ENCODE results near the gene GPR17.

The GPR17 gene

DNA sequence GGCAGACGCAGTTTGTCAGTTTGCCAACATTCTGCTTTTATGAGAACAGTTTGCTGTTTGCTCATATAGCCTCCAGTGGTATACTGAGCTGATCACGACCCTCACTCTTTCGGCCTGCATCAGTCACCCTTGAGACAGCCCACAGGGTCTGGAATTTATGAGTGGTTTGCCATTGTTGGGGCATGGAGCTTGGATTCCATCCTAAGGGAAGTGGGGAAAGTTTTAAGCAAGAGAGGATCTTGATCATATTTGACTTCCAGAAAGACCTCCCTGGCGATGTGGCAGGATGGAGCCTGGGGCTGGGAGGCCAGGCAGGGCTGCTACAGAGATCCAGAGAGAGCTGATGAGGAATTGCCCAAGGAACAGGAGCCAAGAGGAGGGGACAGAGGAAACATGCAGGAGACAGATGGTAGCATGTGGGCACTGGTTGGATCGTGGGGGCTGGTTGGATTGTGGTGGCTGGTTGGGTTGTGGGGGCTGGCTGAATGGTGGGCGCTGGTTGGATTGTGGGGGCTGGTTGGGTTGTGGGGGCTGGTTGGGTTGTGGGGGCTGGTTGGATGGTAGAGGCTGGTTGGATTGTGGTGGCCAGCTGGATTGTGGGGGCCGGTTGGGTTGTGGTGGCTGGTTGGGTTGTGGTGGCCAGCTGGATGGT lies 27.3 kb upstream of the GPR17 start:
- Histone ChIP-seq H3K36me3 (peaks cover 12% of the 10 kb centered on the region), H3K9me3 (no peaks in the 10 kb centered on the region), H3K4me3 (ENCODE audit: low read depth in 1 of 2, low read length in 1 of 2) (no peak overlapping the region), H3K27ac (no peak overlapping the region), H3K4me1 (ENCODE audit: control insufficient read depth in 1 of 2, insufficient read depth in 1 of 2, low read depth in 1 of 2, low read length in 1 of 2) (no peaks in the 10 kb centered on the region), H3K27me3 (no peaks in the 10 kb centered on the region)
- TF ChIP-seq, protein P1, sequence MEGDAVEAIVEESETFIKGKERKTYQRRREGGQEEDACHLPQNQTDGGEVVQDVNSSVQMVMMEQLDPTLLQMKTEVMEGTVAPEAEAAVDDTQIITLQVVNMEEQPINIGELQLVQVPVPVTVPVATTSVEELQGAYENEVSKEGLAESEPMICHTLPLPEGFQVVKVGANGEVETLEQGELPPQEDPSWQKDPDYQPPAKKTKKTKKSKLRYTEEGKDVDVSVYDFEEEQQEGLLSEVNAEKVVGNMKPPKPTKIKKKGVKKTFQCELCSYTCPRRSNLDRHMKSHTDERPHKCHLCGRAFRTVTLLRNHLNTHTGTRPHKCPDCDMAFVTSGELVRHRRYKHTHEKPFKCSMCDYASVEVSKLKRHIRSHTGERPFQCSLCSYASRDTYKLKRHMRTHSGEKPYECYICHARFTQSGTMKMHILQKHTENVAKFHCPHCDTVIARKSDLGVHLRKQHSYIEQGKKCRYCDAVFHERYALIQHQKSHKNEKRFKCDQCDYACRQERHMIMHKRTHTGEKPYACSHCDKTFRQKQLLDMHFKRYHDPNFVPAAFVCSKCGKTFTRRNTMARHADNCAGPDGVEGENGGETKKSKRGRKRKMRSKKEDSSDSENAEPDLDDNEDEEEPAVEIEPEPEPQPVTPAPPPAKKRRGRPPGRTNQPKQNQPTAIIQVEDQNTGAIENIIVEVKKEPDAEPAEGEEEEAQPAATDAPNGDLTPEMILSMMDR (IDR thresholded peaks at IDR 0.05), result no peak

GRCh38 chr2:127619203-127619590 lies 26.8 kb upstream of the GPR17 start:
- no peaks in the 10 kb centered on the region for H3K4me1 ChIP-seq (ENCODE audit: control insufficient read depth in 1 of 2, insufficient read depth in 1 of 2, low read depth in 1 of 2, low read length in 1 of 2)
- H3K4me3 ChIP-seq (ENCODE audit: low read depth in 1 of 2, low read length in 1 of 2), result no peak overlapping the region
- H3K36me3 ChIP-seq, result peaks cover 15% of the 10 kb centered on the region
- no peaks in the 10 kb centered on the region for H3K27me3 ChIP-seq
- TF ChIP-seq, protein P1 (IDR thresholded peaks at IDR 0.05), result no peak
- H3K27ac ChIP-seq, result no peak overlapping the region
- no peaks in the 10 kb centered on the region for H3K9me3 ChIP-seq

GRCh38 chr2:127619877-127620705 lies 25.9 kb upstream of the GPR17 start:
- peaks cover 17% of the 10 kb centered on the region for H3K36me3 ChIP-seq
- no peak overlapping the region for H3K4me3 ChIP-seq (ENCODE audit: low read depth in 1 of 2, low read length in 1 of 2)
- no peaks in the 10 kb centered on the region for H3K9me3 ChIP-seq
- H3K4me1 ChIP-seq (ENCODE audit: control insufficient read depth in 1 of 2, insufficient read depth in 1 of 2, low read depth in 1 of 2, low read length in 1 of 2), result no peaks in the 10 kb centered on the region
- no peaks in the 10 kb centered on the region for H3K27me3 ChIP-seq
- no peak overlapping the region for H3K27ac ChIP-seq
- TF ChIP-seq, protein P1 (IDR thresholded peaks at IDR 0.05), result no peak

- no peaks in the 10 kb centered on the region for H3K27me3 ChIP-seq
- H3K27ac ChIP-seq, result no peak overlapping the region
- H3K36me3 ChIP-seq, result peaks cover 17% of the 10 kb centered on the region
- H3K4me1 ChIP-seq (ENCODE audit: control insufficient read depth in 1 of 2, insufficient read depth in 1 of 2, low read depth in 1 of 2, low read length in 1 of 2), result no peaks in the 10 kb centered on the region
- no peak overlapping the region for H3K4me3 ChIP-seq (ENCODE audit: low read depth in 1 of 2, low read length in 1 of 2)
- TF ChIP-seq, protein P1 (IDR thresholded peaks at IDR 0.05), result no peak
- no peaks in the 10 kb centered on the region for H3K9me3 ChIP-seq
These were observed 25.1 kb upstream of the GPR17 start for GRCh38 chr2:127620866-127621265.

DNA sequence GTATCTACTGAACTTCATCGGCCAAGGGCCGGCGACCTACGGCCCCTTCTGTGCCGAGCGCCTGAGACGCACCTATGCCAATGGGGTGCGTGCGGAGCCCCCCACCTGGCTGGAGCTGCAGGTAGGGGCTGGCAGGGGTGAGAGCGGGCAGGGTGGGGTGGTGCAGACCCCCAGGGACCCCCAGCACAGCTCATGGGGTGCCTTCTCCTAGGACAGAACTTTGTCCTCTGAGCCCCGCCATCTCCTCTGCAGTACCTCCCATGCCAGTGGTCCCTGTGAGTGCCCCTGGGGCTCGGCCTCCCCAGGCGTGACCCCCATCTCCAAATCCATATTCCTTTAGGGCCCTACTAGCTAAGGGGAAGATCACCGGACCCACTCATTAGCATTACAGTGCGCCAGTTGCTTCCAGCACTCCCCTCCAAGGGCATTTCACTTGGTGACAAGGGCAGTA lies 23.9 kb upstream of the GPR17 start:
- Histone ChIP-seq H3K27ac (no peak overlapping the region), H3K4me3 (ENCODE audit: low read depth in 1 of 2, low read length in 1 of 2) (no peak overlapping the region), H3K27me3 (no peaks in the 10 kb centered on the region), H3K36me3 (peaks cover 17% of the 10 kb centered on the region), H3K4me1 (ENCODE audit: control insufficient read depth in 1 of 2, insufficient read depth in 1 of 2, low read depth in 1 of 2, low read length in 1 of 2) (no peaks in the 10 kb centered on the region), H3K9me3 (no peaks in the 10 kb centered on the region)
- TF ChIP-seq, protein P1 (IDR thresholded peaks at IDR 0.05), result no peak
